Loucy (cell line): ENCODE results near the gene GTF2A1.

Source experiments
- CTCF ChIP-seq: fragments of 200-600 bp; sonication (generic); conservative IDR thresholded peaks from 2 replicates; pipeline ENCODE4 v1.5.1; 2014; ENCODE audit warnings: mild to moderate bottlenecking, antibody characterized with exemption, low read length
- EZH2phosphoT487 ChIP-seq: fragments of 200-600 bp; IDR thresholded peaks from 2 replicates; pipeline ENCODE4 v1.6.1; 2018; ENCODE audit warnings: antibody characterized with exemption, mild to moderate bottlenecking, moderate library complexity, borderline replicate concordance

DNA sequence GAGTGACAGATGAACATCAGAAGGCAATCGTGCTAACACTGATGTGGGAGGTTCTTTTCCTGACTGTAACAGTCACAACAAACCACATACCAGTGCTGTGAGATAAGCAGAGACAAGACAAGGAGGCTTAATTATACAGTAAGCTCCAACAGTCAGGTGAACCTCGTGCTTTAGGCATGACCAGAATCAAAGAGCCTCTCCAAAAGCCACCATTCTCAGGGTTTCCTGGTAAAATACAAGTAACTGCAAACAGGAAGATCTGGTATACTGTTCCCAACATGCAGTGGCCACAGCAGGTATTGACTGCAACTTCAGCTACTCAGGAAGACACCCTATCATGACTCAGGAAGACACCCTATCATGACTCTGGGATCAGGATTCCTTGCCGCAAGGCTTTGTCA is 47.3 kb upstream of the GTF2A1 start:
- TF ChIP-seq CTCF (peak; percentile 41), EZH2phosphoT487 (no peak)
